HepG2 (cell line): Measurements from ENCODE around the gene UBR3. TPM values are rescaled to one million over a fixed set of nuclear protein-coding genes. Genes with fewer than 3 reads are reported as not detected.

Source experiments
- ATM ChIP-seq: fragments of 450-650 bp; IDR thresholded peaks from 2 replicates; pipeline ENCODE4 v1.7.1; 2017; ENCODE audit warnings: mild to moderate bottlenecking, borderline replicate concordance
- CC2D1A ChIP-seq: sonication (generic); formaldehyde crosslinking; IDR thresholded peaks from 2 replicates; pipeline ENCODE4 v1.8.1; 2023; ENCODE audit warnings: mild to moderate bottlenecking, missing genetic modification reagents
- CCDC6 ChIP-seq: sonication (generic); formaldehyde crosslinking; IDR thresholded peaks from 2 replicates; pipeline ENCODE4 v1.8.1; 2022; ENCODE audit warnings: mild to moderate bottlenecking, missing genetic modification reagents, moderate library complexity
- DPF2 ChIP-seq: sonication (generic); formaldehyde crosslinking; IDR thresholded peaks from 2 replicates; pipeline ENCODE4 v1.4.0; 2020; ENCODE audit warnings: mild to moderate bottlenecking, low read depth, missing genetic modification reagents, borderline replicate concordance
- FOXJ3 ChIP-seq: sonication (generic); formaldehyde crosslinking; IDR thresholded peaks from 2 replicates; pipeline ENCODE4 v1.4.0; 2020; ENCODE audit warnings: missing genetic modification reagents, mild to moderate bottlenecking, borderline replicate concordance
- HHEX ChIP-seq: IDR thresholded peaks from 2 replicates; pipeline ENCODE4 v1.6.1; 2016; ENCODE audit warnings: control low read depth
- JUNB ChIP-seq: sonication (generic); formaldehyde crosslinking; IDR thresholded peaks from 2 replicates; pipeline ENCODE4 v1.8.0; 2022; ENCODE audit warnings: missing genetic modification reagents, mild to moderate bottlenecking, borderline replicate concordance
- KDM2A ChIP-seq: sonication (generic); formaldehyde crosslinking; IDR thresholded peaks from 2 replicates; pipeline ENCODE4 v1.4.0; 2020; ENCODE audit warnings: low read depth, missing genetic modification reagents, borderline replicate concordance
- KLF12 ChIP-seq: sonication (generic); formaldehyde crosslinking; IDR thresholded peaks from 2 replicates; pipeline ENCODE4 v1.4.0; 2020; ENCODE audit warnings: missing genetic modification reagents, borderline replicate concordance
- KMT2A ChIP-seq: sonication (generic); formaldehyde crosslinking; IDR thresholded peaks from 2 replicates; pipeline ENCODE4 v1.4.0; 2020; ENCODE audit warnings: missing genetic modification reagents
- MAFF ChIP-seq: IDR thresholded peaks from 2 replicates; pipeline ENCODE4 v1.6.1; 2011; ENCODE audit warnings: low read depth, low read length, improper control_type of control experiment
- POGZ ChIP-seq: sonication (generic); formaldehyde crosslinking; IDR thresholded peaks from 2 replicates; pipeline ENCODE4 v1.4.0; 2020; ENCODE audit warnings: mild to moderate bottlenecking, missing genetic modification reagents
- RFX3 ChIP-seq: IDR thresholded peaks from 2 replicates; pipeline ENCODE4 v1.6.1; 2016; ENCODE audit warnings: missing biosample characterization, missing genetic modification reagents
- SNAPC2 ChIP-seq: sonication (generic); formaldehyde crosslinking; IDR thresholded peaks from 2 replicates; pipeline ENCODE4 v1.8.1; 2022; ENCODE audit warnings: mild to moderate bottlenecking, missing genetic modification reagents
- TMF1 ChIP-seq: sonication (generic); formaldehyde crosslinking; IDR thresholded peaks from 2 replicates; pipeline ENCODE4 v1.8.1; 2022; ENCODE audit warnings: low read depth, missing genetic modification reagents
- ZBTB38 ChIP-seq: sonication (generic); formaldehyde crosslinking; IDR thresholded peaks from 2 replicates; pipeline ENCODE4 v1.5.1; 2020; ENCODE audit warnings: mild to moderate bottlenecking, missing genetic modification reagents
- ZBTB7A ChIP-seq: sonication (generic); formaldehyde crosslinking; IDR thresholded peaks from 2 replicates; pipeline ENCODE4 v1.8.0; 2022; ENCODE audit warnings: mild to moderate bottlenecking, missing genetic modification reagents
- ZFP1 ChIP-seq: IDR thresholded peaks from 2 replicates; pipeline ENCODE4 v1.6.1; 2016
- ZNF207 ChIP-seq: fragments of 450-650 bp; IDR thresholded peaks from 2 replicates; pipeline ENCODE4 v1.6.1; 2016; ENCODE audit warnings: antibody characterized with exemption, borderline replicate concordance
- ZNF354B ChIP-seq: sonication (generic); formaldehyde crosslinking; IDR thresholded peaks from 2 replicates; pipeline ENCODE4 v1.8.0; 2022; ENCODE audit warnings: mild to moderate bottlenecking, missing genetic modification reagents
- ZNF530 ChIP-seq: sonication (generic); formaldehyde crosslinking; IDR thresholded peaks from 2 replicates; pipeline ENCODE4 v1.5.0; 2020; ENCODE audit warnings: low read depth, mild to moderate bottlenecking, missing genetic modification reagents
- ZNF552 ChIP-seq: sonication (generic); formaldehyde crosslinking; IDR thresholded peaks from 2 replicates; pipeline ENCODE4 v1.9.0; 2022; ENCODE audit warnings: missing genetic modification reagents, mild to moderate bottlenecking, borderline replicate concordance
- ZNF557 ChIP-seq: sonication (generic); formaldehyde crosslinking; IDR thresholded peaks from 2 replicates; pipeline ENCODE4 v1.4.0; 2020; ENCODE audit warnings: missing genetic modification reagents
- polyA plus RNA-seq, 8 experiments: library from polyadenylated mRNA; depleted of rRNA in 3 of 8; stranded (reverse) in 7 of 8; unstranded in 1 of 8; fragments of >200 nt; fragmentation: Illumina TruSeq in 4 of 8; extraction: Trizol in 4 of 8; gene quantifications; 2 replicates each; pipeline versions ENCODE4 v1.2.1 to v1.2.3, GENCODE V29; 2011 to 2016; ENCODE audit warnings: low read depth in 4 of 8, missing spikeins in 1 of 8, mixed read lengths in 1 of 8; ENCODE audit not compliant: insufficient read depth in 1 of 8
- total RNA-seq, 5 experiments: library from RNA; depleted of rRNA; stranded (reverse); fragments of >200 nt; fragmentation: Illumina TruSeq; extraction: Trizol; gene quantifications; 2 replicates each; pipeline ENCODE4 v1.2.3, GENCODE V29; 2016; ENCODE audit warnings: low read depth in 1 of 5
- TF ChIP-seq, protein P1 (sequence below): sonication (generic); formaldehyde crosslinking; IDR thresholded peaks from 2 replicates; pipeline ENCODE4 v1.8.0; 2022; ENCODE audit warnings: mild to moderate bottlenecking, missing genetic modification reagents
- TF ChIP-seq, protein P2 (sequence below): sonication (generic); formaldehyde crosslinking; conservative IDR thresholded peaks from 2 replicates; pipeline ENCODE4 v1.8.0; 2022; ENCODE audit warnings: low read depth, missing genetic modification reagents
- TF ChIP-seq, protein P3 (sequence below): sonication (generic); formaldehyde crosslinking; IDR thresholded peaks from 2 replicates; pipeline ENCODE4 v1.4.0; 2020; ENCODE audit warnings: missing genetic modification reagents

UBR3 gene
- total and polyA plus RNA-seq, 2 of the 13 experiments (the other 11 are each of a cell fraction or from before 2014, with no cell fraction given) = 15.1 to 28.0 TPM

DNA sequence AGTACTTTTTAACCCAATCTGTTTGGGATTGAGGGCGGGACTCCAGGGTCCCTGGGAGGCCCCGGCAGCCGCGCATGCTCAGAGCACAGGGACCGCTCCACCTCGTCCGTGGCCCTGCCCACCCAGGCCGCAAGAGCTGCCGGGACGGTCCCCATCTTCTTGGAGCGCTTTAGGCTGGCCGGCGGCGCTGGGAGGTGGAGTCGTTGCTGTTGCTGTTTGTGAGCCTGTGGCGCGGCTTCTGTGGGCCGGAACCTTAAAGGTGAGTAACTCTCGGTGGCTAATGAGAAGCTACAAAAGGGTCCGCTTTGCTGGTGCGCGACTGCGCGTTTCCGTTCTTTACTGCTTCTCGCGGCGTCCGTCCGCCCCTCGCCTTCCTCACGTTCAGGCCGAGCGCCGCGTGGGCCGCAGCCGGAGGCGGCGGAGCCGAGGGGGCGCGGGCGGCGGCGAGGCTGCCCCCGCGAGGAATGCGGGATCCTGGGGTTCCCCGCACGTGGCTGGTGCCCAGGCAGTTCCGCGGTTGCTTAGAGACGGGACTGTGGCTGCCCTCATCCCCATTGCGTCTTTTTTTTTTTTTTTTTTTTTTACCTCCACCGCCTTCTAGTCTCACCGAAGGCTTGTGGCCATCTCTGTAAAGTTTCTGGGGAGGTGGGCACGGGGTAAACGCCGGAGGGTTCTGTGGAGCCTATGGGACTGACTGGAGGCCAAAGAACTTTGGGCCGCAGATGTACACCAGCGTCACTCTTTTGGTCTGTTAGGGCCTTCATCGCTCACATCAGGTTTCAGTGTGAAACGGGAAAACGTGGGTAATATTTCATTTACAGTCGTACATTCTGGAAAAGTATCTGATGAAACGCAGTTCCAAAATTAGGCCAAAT lies 28.3 kb upstream of the UBR3 start, which contains the start of gene SSB (continued):
- TF ChIP-seq ZBTB38 (CRISPR knock-in tag) (peak; percentile 88), SNAPC2 (no peak), ZFP1 (CRISPR knock-in tag) (peak; percentile 82; the same call in 1 of the 2 replicates), DPF2 (no peak), RFX3 (CRISPR knock-in tag) (no peak; the same call in 1 of the 2 replicates), MAFF (no peak), TMF1 (CRISPR knock-in tag) (peak; percentile 86), ZNF354B (CRISPR knock-in tag) (no peak), CCDC6 (CRISPR knock-in tag) (peak; percentile 76; the same call in 1 of the 2 replicates), ZNF530 (CRISPR knock-in tag) (no peak), ATM (no peak), KLF12 (CRISPR knock-in tag) (peak; percentile 30; the same call in 1 of the 2 replicates), JUNB (CRISPR knock-in tag) (no peak), POGZ (CRISPR knock-in tag) (peak; percentile 82), KMT2A (CRISPR knock-in tag) (peak; percentile 96), CC2D1A (CRISPR knock-in tag) (no peak), HHEX (no peak), KDM2A (CRISPR knock-in tag) (peak; percentile 94), ZBTB7A (no peak), ZNF552 (peak; percentile 37; the same call in 1 of the 2 replicates), ZNF207 (no peak), ZNF557 (CRISPR knock-in tag) (no peak), FOXJ3 (CRISPR knock-in tag) (no peak; the same call in 1 of the 2 replicates)
- TF ChIP-seq, protein P1, sequence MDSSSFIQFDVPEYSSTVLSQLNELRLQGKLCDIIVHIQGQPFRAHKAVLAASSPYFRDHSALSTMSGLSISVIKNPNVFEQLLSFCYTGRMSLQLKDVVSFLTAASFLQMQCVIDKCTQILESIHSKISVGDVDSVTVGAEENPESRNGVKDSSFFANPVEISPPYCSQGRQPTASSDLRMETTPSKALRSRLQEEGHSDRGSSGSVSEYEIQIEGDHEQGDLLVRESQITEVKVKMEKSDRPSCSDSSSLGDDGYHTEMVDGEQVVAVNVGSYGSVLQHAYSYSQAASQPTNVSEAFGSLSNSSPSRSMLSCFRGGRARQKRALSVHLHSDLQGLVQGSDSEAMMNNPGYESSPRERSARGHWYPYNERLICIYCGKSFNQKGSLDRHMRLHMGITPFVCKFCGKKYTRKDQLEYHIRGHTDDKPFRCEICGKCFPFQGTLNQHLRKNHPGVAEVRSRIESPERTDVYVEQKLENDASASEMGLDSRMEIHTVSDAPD (CRISPR knock-in tag) = no peak
- TF ChIP-seq, protein P2, sequence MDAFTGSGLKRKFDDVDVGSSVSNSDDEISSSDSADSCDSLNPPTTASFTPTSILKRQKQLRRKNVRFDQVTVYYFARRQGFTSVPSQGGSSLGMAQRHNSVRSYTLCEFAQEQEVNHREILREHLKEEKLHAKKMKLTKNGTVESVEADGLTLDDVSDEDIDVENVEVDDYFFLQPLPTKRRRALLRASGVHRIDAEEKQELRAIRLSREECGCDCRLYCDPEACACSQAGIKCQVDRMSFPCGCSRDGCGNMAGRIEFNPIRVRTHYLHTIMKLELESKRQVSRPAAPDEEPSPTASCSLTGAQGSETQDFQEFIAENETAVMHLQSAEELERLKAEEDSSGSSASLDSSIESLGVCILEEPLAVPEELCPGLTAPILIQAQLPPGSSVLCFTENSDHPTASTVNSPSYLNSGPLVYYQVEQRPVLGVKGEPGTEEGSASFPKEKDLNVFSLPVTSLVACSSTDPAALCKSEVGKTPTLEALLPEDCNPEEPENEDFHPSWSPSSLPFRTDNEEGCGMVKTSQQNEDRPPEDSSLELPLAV = no peak
- TF ChIP-seq, protein P3, sequence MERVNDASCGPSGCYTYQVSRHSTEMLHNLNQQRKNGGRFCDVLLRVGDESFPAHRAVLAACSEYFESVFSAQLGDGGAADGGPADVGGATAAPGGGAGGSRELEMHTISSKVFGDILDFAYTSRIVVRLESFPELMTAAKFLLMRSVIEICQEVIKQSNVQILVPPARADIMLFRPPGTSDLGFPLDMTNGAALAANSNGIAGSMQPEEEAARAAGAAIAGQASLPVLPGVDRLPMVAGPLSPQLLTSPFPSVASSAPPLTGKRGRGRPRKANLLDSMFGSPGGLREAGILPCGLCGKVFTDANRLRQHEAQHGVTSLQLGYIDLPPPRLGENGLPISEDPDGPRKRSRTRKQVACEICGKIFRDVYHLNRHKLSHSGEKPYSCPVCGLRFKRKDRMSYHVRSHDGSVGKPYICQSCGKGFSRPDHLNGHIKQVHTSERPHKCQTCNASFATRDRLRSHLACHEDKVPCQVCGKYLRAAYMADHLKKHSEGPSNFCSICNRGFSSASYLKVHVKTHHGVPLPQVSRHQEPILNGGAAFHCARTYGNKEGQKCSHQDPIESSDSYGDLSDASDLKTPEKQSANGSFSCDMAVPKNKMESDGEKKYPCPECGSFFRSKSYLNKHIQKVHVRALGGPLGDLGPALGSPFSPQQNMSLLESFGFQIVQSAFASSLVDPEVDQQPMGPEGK (CRISPR knock-in tag) = no peak
